Kidney glomerular epithelial cell (primary cell): Measurements from ENCODE around the gene C10orf143.

Experiments used
- DNase-seq: peaks from one replicate; lab custom pipeline; 2025; lab: John Stamatoyannopoulos, UW

The C10orf143 gene

DNA sequence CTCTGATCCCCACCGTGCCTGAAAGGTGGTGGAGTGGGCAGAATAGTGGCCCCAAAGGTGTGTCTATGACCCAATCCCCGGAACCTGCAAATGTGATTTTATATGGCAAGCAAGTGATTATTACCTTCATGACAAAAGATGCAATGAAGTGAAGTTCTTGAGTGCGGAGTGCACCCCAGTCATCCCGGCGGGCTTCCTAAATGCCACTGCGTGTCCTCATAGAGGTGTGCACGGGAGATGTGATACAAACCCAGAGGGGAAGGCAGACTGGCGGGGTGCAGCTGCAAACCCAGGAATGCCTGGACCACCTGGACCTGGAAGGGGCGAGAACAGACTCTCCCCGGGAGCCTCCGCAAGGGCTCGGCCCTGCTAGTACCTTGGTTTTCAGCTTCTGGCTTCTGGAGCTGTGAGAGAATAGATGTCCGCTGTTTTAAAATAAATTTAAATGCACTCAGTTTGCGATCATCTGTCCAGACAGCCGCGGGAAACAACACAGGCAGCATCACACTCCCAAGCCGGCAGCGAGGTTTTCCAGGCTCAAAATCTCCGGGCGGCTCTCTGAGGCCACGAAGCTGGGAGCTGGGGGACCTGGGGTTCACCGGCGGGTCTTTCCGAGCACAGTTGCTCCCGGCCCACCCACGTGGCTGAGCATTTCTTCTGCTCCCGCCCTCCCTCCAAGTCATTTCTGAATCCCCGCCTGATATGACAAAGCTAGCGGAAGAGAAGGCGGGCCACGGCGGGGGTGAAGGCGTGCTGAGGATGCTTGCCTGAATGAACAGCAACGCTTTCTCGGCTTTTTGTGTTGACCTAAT, 96.2 kb downstream of the C10orf143 start:
- no peak for DNase-seq
